NCI-H128 (cell line): ENCODE measurements around the gene TLR4.

Experiments used
- DNase-seq: peaks from one replicate; lab custom pipeline; 2025; ENCODE audit not compliant: unreplicated experiment; lab: John Stamatoyannopoulos, UW

The TLR4 gene

DNA sequence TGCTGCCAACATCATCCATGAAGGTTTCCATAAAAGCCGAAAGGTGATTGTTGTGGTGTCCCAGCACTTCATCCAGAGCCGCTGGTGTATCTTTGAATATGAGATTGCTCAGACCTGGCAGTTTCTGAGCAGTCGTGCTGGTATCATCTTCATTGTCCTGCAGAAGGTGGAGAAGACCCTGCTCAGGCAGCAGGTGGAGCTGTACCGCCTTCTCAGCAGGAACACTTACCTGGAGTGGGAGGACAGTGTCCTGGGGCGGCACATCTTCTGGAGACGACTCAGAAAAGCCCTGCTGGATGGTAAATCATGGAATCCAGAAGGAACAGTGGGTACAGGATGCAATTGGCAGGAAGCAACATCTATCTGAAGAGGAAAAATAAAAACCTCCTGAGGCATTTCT is 10.1 kb downstream of the TLR4 start:
- no peak for DNase-seq

DNA sequence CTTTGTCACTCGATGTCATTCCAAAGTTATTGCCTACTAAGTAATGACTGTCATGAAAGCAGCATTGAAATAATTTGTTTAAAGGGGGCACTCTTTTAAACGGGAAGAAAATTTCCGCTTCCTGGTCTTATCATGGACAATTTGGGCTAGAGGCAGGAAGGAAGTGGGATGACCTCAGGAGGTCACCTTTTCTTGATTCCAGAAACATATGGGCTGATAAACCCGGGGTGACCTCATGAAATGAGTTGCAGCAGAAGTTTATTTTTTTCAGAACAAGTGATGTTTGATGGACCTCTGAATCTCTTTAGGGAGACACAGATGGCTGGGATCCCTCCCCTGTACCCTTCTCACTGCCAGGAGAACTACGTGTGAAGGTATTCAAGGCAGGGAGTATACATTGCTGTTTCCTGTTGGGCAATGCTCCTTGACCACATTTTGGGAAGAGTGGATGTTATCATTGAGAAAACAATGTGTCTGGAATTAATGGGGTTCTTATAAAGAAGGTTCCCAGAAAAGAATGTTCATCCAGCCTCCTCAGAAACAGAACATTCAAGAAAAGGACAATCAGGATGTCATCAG is 11.3 kb downstream of the TLR4 start:
- no peak for DNase-seq

GRCh38 chr9:117718085-117718484 is 13.9 kb downstream of the TLR4 start:
- DNase-seq: no peak

DNA sequence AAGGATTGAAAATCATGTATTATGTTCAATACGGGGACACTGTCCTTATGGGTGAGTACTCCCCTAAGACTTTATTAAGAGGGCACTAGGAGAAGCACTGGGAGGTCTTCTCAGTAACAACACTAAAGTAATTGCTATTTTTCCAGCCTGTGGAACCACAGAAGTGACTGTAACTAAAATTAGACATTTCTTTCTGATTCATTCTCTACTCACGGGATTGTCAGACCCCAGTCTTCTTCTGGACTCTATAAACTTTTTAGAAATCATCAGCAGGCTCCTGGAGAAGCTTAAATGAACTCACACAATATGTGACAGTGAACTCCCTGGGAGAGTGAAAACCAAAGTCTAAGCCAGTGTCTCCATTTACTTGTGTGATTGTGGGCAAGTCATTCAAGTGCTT is 14.5 kb downstream of the TLR4 start:
- no peak for DNase-seq

DNA sequence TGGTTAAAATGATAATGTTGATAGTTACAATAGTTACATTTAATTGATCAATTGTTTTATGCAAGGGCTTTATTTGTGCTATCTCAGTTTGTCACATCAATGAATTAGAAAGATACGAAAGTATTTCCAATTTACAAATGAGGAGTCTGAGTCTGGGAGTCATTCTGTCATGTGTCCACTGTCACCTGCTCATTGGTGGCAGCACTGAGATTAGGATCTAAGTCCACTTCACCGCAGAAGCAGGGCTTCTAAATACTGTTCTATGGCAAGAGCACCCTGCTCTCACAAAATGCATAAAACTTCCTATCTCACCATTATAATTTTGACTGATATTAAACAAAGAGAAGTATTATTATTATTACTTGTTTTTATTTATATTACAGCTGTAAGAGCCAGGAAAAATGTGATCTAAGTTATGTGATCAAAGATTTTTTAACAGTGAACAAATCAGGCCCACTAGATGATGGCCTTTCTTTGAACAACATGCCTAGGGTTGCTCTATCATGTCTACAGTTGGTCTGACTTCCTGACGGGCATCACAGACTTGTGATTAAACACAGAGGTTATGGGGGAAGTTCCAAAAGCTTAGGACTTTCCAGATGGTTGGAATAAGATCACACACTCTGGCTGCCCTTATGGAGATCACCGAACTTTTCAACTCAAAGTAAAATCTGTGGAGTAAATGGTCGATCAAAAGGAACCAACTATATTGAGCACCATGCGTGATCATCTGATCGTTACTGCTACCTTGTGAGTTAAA is 15.1 kb downstream of the TLR4 start:
- DNase-seq: no peak

- DNase-seq: no peak
These were observed 15.9 kb downstream of the TLR4 start for GRCh38 chr9:117720066-117720465.

DNA sequence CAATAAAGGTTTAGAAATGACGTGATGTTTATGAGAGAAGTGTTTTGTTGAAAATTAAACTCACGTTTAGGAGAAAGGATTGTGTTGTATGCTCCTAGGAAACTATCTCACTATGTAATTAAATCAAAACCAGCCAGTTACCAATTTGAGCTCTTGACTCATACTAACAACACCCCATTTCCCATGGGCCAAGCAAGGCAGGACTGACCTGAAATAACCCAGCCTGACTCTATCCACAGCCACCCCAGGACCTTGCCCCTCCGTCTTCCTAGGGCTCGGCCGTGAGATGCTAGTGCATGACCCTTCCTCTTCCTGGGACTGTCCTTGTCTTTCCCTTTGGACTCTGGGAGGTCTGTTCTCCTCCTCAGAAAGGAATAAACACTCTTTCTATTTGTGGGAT is 16.4 kb downstream of the TLR4 start:
- DNase-seq: no peak

GRCh38 chr9:117720987-117721386 is 16.8 kb downstream of the TLR4 start:
- no peak for DNase-seq

GRCh38 chr9:117722108-117722761 is 18.0 kb downstream of the TLR4 start:
- DNase-seq: no peak

- no peak for DNase-seq
These were observed 19.9 kb downstream of the TLR4 start for GRCh38 chr9:117723986-117724625.

DNA sequence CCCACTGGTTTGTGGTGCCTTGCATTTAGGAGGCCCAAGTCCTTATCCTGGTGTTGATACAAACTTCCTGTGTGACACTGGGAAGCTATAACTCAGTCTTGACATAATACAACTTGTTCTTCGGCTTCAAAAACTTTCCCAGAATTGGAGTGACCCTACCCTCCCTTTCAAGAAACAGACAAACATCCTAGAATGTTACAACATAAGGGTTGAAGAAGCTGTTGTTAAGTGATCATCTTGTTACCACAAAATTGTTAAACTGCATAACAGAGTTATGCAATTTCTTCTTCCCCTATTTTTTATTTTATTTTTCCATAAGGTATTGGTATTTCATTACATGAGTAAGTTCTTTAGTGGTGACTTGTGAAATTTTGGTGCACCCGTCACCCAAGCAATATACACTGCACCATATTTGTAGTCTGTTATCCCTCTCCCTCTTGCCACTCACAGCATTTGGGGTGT is 21.3 kb downstream of the TLR4 start:
- DNase-seq: no peak

DNA sequence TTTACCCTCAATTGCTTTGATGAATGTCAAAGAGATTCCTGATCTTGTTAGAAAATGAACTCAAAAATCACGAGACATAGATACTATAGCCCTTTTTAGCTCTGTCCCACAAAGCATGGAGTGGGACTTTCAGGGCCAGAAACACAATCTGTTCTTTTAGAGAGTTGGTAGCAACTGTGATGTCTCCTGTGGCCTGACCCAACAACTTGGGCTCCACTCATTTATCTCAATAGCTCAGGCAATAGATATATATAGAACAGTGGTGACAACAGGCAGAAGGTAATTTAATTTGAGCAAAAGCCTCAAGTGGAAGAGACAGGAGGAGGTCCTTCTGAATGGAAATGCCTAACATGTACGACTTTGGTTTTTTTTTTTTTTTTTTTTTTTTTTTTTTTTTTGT is 25.2 kb downstream of the TLR4 start:
- no peak for DNase-seq

- no peak for DNase-seq
These were observed 28.3 kb downstream of the TLR4 start for GRCh38 chr9:117732494-117732893.

DNA sequence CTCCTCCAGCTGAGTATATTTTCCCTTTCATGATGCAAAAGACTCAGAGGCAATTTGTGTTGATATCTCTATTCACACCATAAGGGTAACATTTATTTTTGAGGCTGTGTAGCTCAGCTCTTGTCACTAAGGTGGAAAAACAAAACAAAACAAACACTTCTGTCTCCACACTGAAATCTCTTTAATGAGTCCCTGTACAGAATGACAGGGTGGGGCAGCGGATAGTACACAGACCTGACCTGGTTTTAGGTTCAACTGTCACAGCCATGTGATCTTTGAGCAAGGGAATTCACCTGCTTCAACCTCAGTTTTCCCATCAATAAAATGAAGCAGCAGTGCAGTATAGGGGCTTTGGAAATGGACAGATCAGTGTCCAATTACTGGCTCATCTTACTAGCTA is 29.3 kb downstream of the TLR4 start:
- DNase-seq: no peak

DNA sequence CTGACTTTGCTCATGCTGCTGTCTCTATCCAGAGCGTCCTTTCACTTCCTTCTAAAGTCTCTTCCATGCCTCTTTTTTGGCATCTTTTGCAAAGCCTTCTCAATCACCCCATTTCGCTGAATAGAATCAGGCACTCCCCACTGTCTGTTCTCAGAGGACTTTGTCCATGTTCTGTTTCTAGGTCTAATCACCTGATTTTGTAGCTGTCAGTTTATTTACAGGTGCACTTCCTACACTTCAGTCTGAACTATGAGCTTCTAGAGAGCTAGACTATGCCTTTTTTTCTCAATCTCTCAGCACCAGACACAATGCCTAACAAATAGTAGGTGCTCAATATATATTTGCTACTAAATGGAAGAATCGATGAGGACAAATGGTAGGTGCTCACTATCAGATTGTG is 29.9 kb downstream of the TLR4 start:
- DNase-seq: no peak

GRCh38 chr9:117734523-117735314 is 30.5 kb downstream of the TLR4 start:
- no peak for DNase-seq

DNA sequence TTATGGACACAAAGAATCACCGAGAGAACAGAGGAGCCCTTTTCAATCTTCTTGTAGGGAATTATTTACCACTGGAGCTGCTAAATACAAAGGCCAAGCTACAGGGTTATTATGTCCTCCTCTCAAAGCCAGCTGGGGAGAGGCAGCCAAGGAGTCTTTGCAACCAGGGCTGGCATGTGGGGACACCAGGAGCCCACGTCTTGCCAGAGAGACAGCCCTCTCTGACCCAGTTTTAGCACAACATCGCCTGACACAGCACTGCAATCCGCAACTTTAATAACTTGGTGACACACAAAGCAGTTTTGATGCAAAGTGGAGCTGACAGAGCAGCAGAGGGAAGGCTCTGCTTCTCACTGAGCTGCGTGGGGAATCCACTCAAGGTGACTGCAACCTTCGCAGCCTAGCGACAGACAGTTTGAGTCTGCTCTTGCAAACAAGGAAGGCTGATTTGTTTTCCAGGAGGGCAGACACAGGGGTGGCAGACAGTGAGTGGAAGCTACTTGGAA is 33.6 kb downstream of the TLR4 start:
- DNase-seq: no peak

DNA sequence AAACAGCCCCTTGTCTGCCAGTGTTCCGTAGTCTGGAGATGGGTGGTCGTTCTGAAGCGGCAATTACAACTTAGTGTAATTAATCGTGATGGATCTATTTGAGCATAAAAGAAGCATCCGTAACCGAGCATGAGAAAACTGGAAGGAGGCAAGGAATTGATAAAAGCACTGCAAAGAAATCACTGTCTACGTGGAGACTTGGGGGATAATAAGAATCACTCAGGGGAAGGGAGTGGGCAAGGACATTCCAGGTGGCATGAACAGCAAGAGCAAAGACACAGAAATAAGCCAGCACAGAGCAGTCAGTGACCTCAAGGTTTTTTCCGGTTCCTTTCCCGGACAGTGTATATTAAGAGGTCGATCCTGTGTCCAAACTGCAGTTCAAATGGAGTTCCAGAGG is 35.0 kb downstream of the TLR4 start:
- no peak for DNase-seq

- no peak for DNase-seq
These were observed 35.6 kb downstream of the TLR4 start for GRCh38 chr9:117739624-117740347.

DNA sequence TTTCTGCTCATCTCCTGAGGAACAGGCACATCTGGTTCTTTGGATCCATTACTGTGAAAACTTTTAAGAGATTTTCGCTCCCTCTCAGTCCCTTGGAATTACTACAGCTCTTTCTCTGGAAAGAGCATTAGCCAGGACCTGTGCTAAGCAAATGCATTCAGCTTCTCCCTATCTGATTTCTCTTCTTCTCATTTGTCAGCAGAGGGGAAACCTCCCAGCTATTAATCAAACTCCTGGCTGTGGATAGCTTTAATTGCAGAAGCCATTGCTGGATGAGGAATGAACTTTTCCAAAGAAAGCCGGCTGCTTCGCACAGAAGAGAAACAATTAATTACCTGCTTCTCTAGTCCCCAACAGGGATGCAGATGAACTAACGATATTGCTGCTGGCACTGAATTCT is 37.9 kb downstream of the TLR4 start:
- DNase-seq: no peak
